GM18507 (cell line): ENCODE measurements around the gene KCMF1.

Experiments used
- DNase-seq: peaks from one replicate; pipeline ENCODE4 v3.0.0; 2011; ENCODE audit warnings: low read depth; ENCODE audit not compliant: insufficient read length; ENCODE audit errors: extremely low spot score
- FAIRE-seq: peaks from 2 replicates; lab custom pipeline; 2011; peaks lifted over from hg19 to GRCh38; lab: Jason Lieb, UNC

KCMF1 gene

GRCh38 chr2:85015653-85016360 is 44.8 kb downstream of the KCMF1 start:
- FAIRE-seq, result no peak

GRCh38 chr2:85016446-85016845 is 45.5 kb downstream of the KCMF1 start:
- DNase-seq (no peak), FAIRE-seq (no peak)

More at GRCh38 chr2:85015653-85016360, 44.8 kb downstream of the KCMF1 start:
- DNase-seq, result no peak

GRCh38 chr2:85017411-85018048 is 46.6 kb downstream of the KCMF1 start:
- DNase-seq, result no peak
- FAIRE-seq, result peak; percentile 36

- no peak for DNase-seq
- no peak for FAIRE-seq
These were observed 47.1 kb downstream of the KCMF1 start for GRCh38 chr2:85018049-85018447.

DNA sequence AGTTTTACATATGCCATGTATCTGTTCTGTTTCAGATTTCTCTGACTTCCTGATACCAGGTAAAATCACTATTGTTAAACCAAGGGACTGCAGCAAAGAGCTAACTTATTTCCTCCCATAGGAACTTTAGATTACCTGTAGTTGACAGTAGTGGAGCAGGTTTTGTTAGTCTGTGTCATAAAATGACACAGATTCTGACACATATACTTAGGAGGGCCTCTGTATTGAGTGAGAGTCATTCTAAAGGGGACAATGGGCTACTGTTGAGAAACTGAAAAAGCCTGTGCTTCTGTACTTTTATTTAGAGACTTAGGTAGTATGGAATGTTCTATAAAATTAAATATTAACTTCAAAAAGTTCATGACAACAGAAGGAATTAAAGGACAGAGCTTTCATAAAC is 48.2 kb downstream of the KCMF1 start:
- no peak for FAIRE-seq
- DNase-seq, result no peak

GRCh38 chr2:85022232-85022631 is 51.3 kb downstream of the KCMF1 start:
- DNase-seq (no peak), FAIRE-seq (no peak)

GRCh38 chr2:85024372-85025047 is 53.5 kb downstream of the KCMF1 start:
- DNase-seq, result no peak
- no peak for FAIRE-seq

- FAIRE-seq (no peak), DNase-seq (no peak)
These were observed 61.7 kb downstream of the KCMF1 start for GRCh38 chr2:85032621-85033020.

DNA sequence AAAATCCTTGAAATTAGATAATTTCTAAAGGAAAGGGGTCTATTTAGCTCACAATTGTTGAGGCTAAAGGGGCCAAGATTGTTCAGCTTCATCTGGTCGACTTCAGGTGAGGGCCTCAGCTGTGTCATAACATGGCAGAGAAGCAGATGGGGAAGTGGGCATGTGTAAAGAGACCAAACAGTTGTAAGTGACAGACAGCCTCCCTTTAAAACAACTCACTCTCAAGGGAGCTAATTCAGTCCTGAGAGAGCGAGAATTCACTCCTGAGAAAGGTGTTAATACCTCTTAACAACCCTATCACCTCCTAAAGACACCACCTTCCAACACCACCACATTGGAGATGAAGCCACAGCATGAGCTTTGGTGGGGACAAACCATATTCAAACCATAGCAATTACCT is 62.4 kb downstream of the KCMF1 start:
- FAIRE-seq (no peak), DNase-seq (no peak)

- DNase-seq (no peak), FAIRE-seq (no peak)
These were observed 63.2 kb downstream of the KCMF1 start for GRCh38 chr2:85034158-85034557.

- DNase-seq (no peak), FAIRE-seq (no peak)
These were observed 66.7 kb downstream of the KCMF1 start for GRCh38 chr2:85037622-85038021.

DNA sequence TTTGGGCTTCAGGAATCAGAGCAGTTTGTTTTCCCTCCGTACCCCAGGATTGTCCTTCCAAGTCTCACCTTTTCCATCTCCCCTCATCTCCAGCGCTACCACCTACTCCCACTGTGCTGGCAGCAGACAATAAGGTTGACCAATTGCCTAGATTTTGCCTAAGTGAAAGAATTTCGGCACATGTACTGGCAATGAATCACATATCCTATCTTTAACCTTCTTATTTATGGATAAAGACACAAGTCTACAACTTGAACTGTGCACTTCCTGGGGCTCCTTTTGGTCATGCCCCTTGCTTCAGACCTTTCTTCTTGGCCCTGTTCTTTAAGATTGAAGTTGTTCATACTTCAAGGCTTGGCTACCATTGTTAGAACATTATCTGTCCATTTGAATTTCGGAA is 71.4 kb downstream of the KCMF1 start:
- no peak for FAIRE-seq
- no peak for DNase-seq

GRCh38 chr2:85048534-85048933 is 77.6 kb downstream of the KCMF1 start:
- FAIRE-seq (no peak), DNase-seq (no peak)

DNA sequence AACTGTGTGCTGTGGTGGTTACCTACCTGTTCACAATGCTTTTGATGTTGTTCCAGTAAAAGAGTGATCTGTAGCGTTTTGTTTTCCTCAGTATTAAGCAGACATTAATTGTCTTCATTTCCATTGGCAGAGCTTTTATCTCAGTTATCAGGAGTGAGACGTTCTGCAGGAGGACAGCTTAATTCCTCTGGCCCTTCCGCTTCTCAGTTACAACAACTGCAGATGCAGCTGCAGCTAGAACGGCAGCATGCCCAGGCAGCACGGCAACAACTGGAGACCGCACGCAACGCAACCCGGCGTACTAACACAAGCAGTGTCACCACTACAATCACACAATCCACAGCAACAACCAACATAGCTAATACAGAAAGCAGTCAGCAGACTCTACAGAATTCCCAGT is 78.3 kb downstream of the KCMF1 start:
- FAIRE-seq, result no peak
- DNase-seq, result no peak

DNA sequence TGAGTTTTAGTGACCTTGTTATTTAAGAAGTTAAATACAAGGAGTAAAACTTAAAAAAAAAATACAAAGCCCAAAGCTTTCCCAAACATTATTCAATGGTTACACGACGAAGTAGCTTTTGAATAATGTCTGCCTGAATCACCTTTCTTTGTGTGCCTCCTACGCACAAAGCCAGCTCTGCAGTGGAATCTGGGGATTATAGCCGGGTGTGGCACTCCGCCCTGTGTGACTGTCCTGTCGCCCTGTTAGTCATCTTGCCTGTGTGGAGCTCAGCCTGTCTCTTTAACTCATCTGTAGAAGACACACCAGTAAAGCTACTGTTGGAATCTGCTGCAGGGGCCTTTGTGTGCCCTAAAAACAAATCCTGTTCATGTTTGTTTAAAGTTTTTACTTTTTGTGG is 82.8 kb downstream of the KCMF1 start:
- FAIRE-seq, result no peak
- DNase-seq, result no peak

DNA sequence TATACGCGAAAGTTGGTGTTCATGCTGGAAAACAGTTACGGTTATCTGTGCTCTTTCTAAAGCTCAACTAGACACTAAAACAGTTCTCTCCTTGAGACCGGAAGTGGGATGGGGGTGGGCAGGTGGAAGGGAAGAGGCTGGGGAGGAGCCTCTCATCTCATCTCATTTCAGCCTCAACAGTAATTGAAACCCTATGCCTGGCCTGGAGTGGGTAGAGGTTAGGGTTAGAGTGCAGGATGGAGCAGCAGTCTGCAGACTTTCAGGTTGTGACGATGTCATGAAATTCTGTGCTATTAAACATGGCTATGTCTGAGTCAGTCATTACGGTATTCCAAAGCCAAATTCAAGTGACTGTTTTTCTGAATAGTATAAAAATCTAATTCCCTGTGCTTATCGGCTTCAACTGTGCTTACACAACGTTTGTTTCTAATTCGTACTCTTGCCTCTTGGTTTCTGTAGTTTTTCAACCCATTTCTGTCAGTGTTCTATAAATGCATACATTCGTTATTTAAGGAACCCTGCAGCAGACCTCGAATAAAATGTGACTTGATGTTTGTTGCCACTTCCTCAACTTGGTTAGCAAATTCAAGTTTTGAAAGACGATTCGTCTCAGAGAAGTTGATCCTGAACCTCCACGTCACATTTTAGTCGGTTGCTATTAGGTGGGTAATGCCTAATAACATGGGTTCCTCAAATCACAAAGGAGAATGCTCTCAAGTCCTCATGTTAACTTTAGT is 86.4 kb downstream of the KCMF1 start:
- DNase-seq (no peak), FAIRE-seq (no peak)

- DNase-seq (no peak), FAIRE-seq (no peak)
These were observed 90.9 kb downstream of the KCMF1 start for GRCh38 chr2:85061896-85062295.

- FAIRE-seq, result no peak
- no peak for DNase-seq
These were observed 91.6 kb downstream of the KCMF1 start for GRCh38 chr2:85062565-85062964.

DNA sequence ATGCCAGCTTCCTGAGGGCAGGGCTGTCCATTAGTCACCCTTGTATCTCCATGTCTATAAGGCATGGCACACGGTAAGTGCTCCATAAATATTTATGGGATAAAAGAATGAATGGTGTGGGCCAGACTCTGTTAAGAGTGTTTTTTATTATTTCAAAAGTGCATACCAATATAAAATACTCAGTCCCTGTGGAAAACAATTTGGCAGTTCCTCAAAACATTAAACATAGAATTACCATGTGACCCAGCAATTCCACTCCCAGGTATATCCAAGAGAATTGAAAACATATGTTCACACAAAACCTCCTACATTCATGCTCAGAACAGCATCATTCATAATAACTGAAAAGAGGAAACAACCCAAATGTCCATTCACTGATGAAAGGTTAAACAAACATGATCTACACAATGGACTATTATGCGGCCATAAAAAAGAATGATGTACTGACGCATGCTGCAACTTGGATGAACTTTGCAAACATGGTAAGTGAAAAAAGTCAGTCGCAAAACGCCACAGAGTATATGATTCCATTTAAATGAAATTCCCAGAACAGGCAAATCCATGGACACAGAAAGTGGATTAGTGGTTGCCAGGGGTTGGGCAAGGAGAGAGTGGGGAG is 93.1 kb downstream of the KCMF1 start:
- no peak for FAIRE-seq
- DNase-seq, result no peak
